Calu3 (cell line): ENCODE measurements around the gene ZNF511. TPM values are rescaled to one million over a fixed set of nuclear protein-coding genes. Genes with fewer than 3 reads are reported as not detected.

Source experiments
- Bru-seq: library from RNA; stranded (reverse); fragments of 400-500 nt; gene quantifications from one replicate; lab custom pipeline; 2021; lab: Mats Ljungman, UMichigan
- BruChase-seq, 2 experiments: library from RNA; stranded (reverse); fragments of 400-500 nt; gene quantifications; one replicate each; lab custom pipeline; 2021; lab: Mats Ljungman, UMichigan
- BruUV-seq: library from RNA; stranded (reverse); fragments of 400-500 nt; replicated peaks from 2 replicates; lab custom pipeline; 2021; lab: Mats Ljungman, UMichigan
- CTCF ChIA-PET: fragments of 300-600 bp; sonication (Branson Sonifier 250); formaldehyde crosslinking; loops from one replicate; lab custom pipeline; 2022; ENCODE audit warnings: antibody characterized with exemption; lab: Charles Lee
- DNase-seq: peaks from one replicate; pipeline ENCODE4 v3.0.0; 2022
- H3K27ac Mint-ChIP-seq: one replicate; pipeline ENCODE4 v1.8.0; 2022; ENCODE audit warnings: mixed read lengths; ENCODE audit not compliant: unreplicated experiment
- H3K27me3 Mint-ChIP-seq: one replicate; pipeline ENCODE4 v1.8.0; 2022; ENCODE audit warnings: mixed read lengths; ENCODE audit not compliant: unreplicated experiment
- H3K36me3 Mint-ChIP-seq: one replicate; pipeline ENCODE4 v1.8.0; 2022; ENCODE audit warnings: mild to moderate bottlenecking, moderate library complexity, mixed read lengths; ENCODE audit not compliant: insufficient read depth, unreplicated experiment
- H3K4me1 Mint-ChIP-seq: one replicate; pipeline ENCODE4 v1.8.0; 2022; ENCODE audit warnings: mild to moderate bottlenecking, low read depth, mixed read lengths; ENCODE audit not compliant: unreplicated experiment
- H3K4me3 Mint-ChIP-seq: one replicate; pipeline ENCODE4 v1.8.0; 2022; ENCODE audit warnings: mild to moderate bottlenecking, low read depth, moderate library complexity, mixed read lengths; ENCODE audit not compliant: unreplicated experiment
- H3K9me3 Mint-ChIP-seq: one replicate; pipeline ENCODE4 v1.8.0; 2022; ENCODE audit warnings: low read depth, mixed read lengths; ENCODE audit not compliant: unreplicated experiment
- CTCF ChIP-seq: fragments of 200-600 bp; IDR thresholded peaks from one replicate; pipeline ENCODE4 v1.8.0; 2022; ENCODE audit warnings: antibody characterized with exemption; ENCODE audit not compliant: unreplicated experiment
- intact Hi-C: fragments of 100-400 bp; cut with micrococcal nuclease; formaldehyde crosslinking; loops from one replicate; pipeline ENCODE4 v1.10.0; 2022; ENCODE audit not compliant: unreplicated experiment
- long read RNA-seq: library from polyadenylated mRNA; stranded (forward); transcript quantifications from one replicate; pipeline ENCODE4 v2.0.0, GENCODE V29; 2022
- total RNA-seq: library from RNA; stranded (reverse); gene quantifications from 2 replicates; pipeline ENCODE4 v1.2.3, GENCODE V29; 2022

Gene ZNF511, protein sequence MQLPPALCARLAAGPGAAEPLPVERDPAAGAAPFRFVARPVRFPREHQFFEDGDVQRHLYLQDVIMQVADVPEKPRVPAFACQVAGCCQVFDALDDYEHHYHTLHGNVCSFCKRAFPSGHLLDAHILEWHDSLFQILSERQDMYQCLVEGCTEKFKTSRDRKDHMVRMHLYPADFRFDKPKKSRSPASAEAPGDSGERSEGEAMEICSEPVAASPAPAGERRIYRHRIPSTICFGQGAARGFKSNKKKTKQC
- total RNA-seq, result 21.2 and 24.0 TPM in 2 replicates
- Bru-seq, nascent RNA, result percentile 54 among the genes with signal in this experiment
- BruChase-seq, experiment 1, labeled RNA remaining after a 6-hour chase, result percentile 72 among the genes with signal in this experiment
- BruChase-seq, experiment 2, labeled RNA remaining after a 2-hour chase, result percentile 65 among the genes with signal in this experiment
- long read RNA-seq, transcript ZNF511-202 (6 exons, 1,520 nt), result major isoform, 32 of 37 reads
- long read RNA-seq, partial matches to known transcripts, result 0 of 37 reads
- long read RNA-seq, other reads (novel, unspliced or antisense), result 4 of 37 reads

GRCh38 chr10:133308421-133309099 lies at the start of gene ZNF511, which contains the start of gene TUBGCP2:
Gene ZNF511, plus strand, starts transcription at chr10:133308914. Its CDS starts 30 bp downstream, at chr10:133308944.
Gene TUBGCP2, minus strand, starts transcription at chr10:133308872. Its CDS starts 5,931 bp downstream, at chr10:133302941.
- intact Hi-C loops, result no loop called here
- BruUV-seq, result TSS peak; percentile 48
- H3K4me3 Mint-ChIP-seq, result peak within 1 kb of the TSS; percentile 76
- H3K4me1 Mint-ChIP-seq, result peaks cover 8% of the 10 kb centered on the region
- CTCF ChIA-PET, result interaction anchor here (1.2 kb wide), 1 partner anchor 16 kb away, joined by 4 read pairs; no protein-coding TSS in a partner anchor
- no peak for TF ChIP-seq CTCF
- peak; percentile 83 for DNase-seq
- H3K27me3 Mint-ChIP-seq, result no peaks in the 10 kb centered on the region
- H3K9me3 Mint-ChIP-seq, result no peaks in the 10 kb centered on the region
- peak within 1 kb of the TSS; percentile 82 for H3K27ac Mint-ChIP-seq
- peaks cover 32% of the 10 kb centered on the region for H3K36me3 Mint-ChIP-seq

- peak overlapping the region; percentile 79 for H3K27ac Mint-ChIP-seq
- H3K4me3 Mint-ChIP-seq, result no peak overlapping the region
- intact Hi-C loops, result no loop called here
- H3K27me3 Mint-ChIP-seq, result peaks cover 5% of the 10 kb centered on the region
- H3K9me3 Mint-ChIP-seq, result no peaks in the 10 kb centered on the region
- no TSS peak for BruUV-seq
- TF ChIP-seq CTCF, result no peak
- peaks cover 27% of the 10 kb centered on the region for H3K36me3 Mint-ChIP-seq
- CTCF ChIA-PET, result no interaction called here
- H3K4me1 Mint-ChIP-seq, result peaks cover 19% of the 10 kb centered on the region
- DNase-seq, result no peak
Measured at GRCh38 chr10:133259602-133259989, 49.1 kb upstream of the ZNF511 start.

- H3K27me3 Mint-ChIP-seq, result no peaks in the 10 kb centered on the region
- CTCF ChIA-PET, result no interaction called here
- no peaks in the 10 kb centered on the region for H3K9me3 Mint-ChIP-seq
- BruUV-seq, result TSS peak; percentile 47
- H3K4me3 Mint-ChIP-seq, result peak overlapping the region; percentile 51
- peak; percentile 17 for DNase-seq
- H3K36me3 Mint-ChIP-seq, result peaks cover 27% of the 10 kb centered on the region
- TF ChIP-seq CTCF, result no peak
- H3K27ac Mint-ChIP-seq, result no peak overlapping the region
- H3K4me1 Mint-ChIP-seq, result peaks cover 19% of the 10 kb centered on the region
- intact Hi-C loops, result no loop called here
Measured at GRCh38 chr10:133260895-133261725, 47.6 kb upstream of the ZNF511 start.
